ENCODE results near the gene PIGL. TPM values are rescaled to one million over a fixed set of nuclear protein-coding genes. Genes with fewer than 3 reads are reported as not detected.

The PIGL gene
- total RNA-seq, 1 donor from 2014 or later: 28.6 TPM

- Mint-ChIP-seq H3K9me3 (ENCODE audit: unreplicated experiment) (no peaks in the 10 kb centered on the region), H3K27ac (ENCODE audit: unreplicated experiment) (no peak overlapping the region), H3K27me3 (ENCODE audit: unreplicated experiment) (no peaks in the 10 kb centered on the region), H3K36me3 (ENCODE audit: unreplicated experiment) (peaks cover 5% of the 10 kb centered on the region), H3K4me3 (ENCODE audit: unreplicated experiment) (no peak overlapping the region), H3K4me1 (ENCODE audit: unreplicated experiment) (peaks cover 18% of the 10 kb centered on the region)
- no peak for DNase-seq (ENCODE audit: extremely low spot score, unreplicated experiment)
- TF ChIP-seq CTCF (IDR thresholded peaks at IDR 0.05): no peak
These were observed 132.4 kb downstream of the PIGL start for GRCh38 chr17:16349431-16349830.

- Mint-ChIP-seq H3K4me3 (ENCODE audit: unreplicated experiment) (peak overlapping the region; percentile 82), H3K27ac (ENCODE audit: unreplicated experiment) (peak overlapping the region; percentile 23), H3K36me3 (ENCODE audit: unreplicated experiment) (peaks cover 5% of the 10 kb centered on the region), H3K9me3 (ENCODE audit: unreplicated experiment) (no peaks in the 10 kb centered on the region), H3K4me1 (ENCODE audit: unreplicated experiment) (peaks cover 18% of the 10 kb centered on the region), H3K27me3 (ENCODE audit: unreplicated experiment) (peaks cover 2% of the 10 kb centered on the region)
- TF ChIP-seq CTCF (IDR thresholded peaks at IDR 0.05): no peak
- DNase-seq (ENCODE audit: extremely low spot score, unreplicated experiment): no peak
These were observed 134.8 kb downstream of the PIGL start for GRCh38 chr17:16351831-16352230.

DNA sequence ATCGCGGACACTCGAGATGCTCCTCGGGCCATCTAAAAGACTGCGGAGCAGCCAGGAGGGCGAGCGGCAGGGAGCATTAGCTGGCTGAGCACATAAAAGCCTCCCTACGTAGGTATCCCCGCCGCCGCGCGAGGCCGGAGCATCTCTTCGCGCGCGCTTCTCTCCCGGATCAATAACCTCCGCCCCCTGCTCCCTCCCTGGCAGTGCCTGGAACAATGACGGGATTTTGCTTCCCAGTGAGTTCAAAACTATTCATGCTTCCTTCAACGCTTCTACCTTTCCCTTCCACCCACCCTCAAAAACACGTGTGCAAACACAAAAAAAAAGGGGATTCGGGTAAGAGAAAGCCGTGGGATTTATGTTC, 135.3 kb downstream of the PIGL start:
- H3K4me1 Mint-ChIP-seq (ENCODE audit: unreplicated experiment): peaks cover 18% of the 10 kb centered on the region
- peak overlapping the region; percentile 82 for H3K4me3 Mint-ChIP-seq (ENCODE audit: unreplicated experiment)
- peaks cover 5% of the 10 kb centered on the region for H3K36me3 Mint-ChIP-seq (ENCODE audit: unreplicated experiment)
- no peaks in the 10 kb centered on the region for H3K9me3 Mint-ChIP-seq (ENCODE audit: unreplicated experiment)
- peaks cover 5% of the 10 kb centered on the region for H3K27me3 Mint-ChIP-seq (ENCODE audit: unreplicated experiment)
- DNase-seq (ENCODE audit: extremely low spot score, unreplicated experiment): no peak
- peak overlapping the region; percentile 23 for H3K27ac Mint-ChIP-seq (ENCODE audit: unreplicated experiment)
- no peak for TF ChIP-seq CTCF (IDR thresholded peaks at IDR 0.05)

GRCh38 chr17:16352667-16353316, 135.8 kb downstream of the PIGL start:
- peaks cover 18% of the 10 kb centered on the region for H3K4me1 Mint-ChIP-seq (ENCODE audit: unreplicated experiment)
- H3K4me3 Mint-ChIP-seq (ENCODE audit: unreplicated experiment): peak overlapping the region; percentile 82
- no peak for DNase-seq (ENCODE audit: extremely low spot score, unreplicated experiment)
- H3K9me3 Mint-ChIP-seq (ENCODE audit: unreplicated experiment): no peaks in the 10 kb centered on the region
- peaks cover 3% of the 10 kb centered on the region for H3K36me3 Mint-ChIP-seq (ENCODE audit: unreplicated experiment)
- peaks cover 5% of the 10 kb centered on the region for H3K27me3 Mint-ChIP-seq (ENCODE audit: unreplicated experiment)
- H3K27ac Mint-ChIP-seq (ENCODE audit: unreplicated experiment): peak overlapping the region; percentile 23
- TF ChIP-seq CTCF (IDR thresholded peaks at IDR 0.05): no peak

GRCh38 chr17:16353317-16354174, 136.5 kb downstream of the PIGL start, which contains the start of gene CENPV:
Gene CENPV, minus strand, starts transcription at chr17:16353469. Its CDS starts 33 bp downstream, at chr17:16353436.
- TF ChIP-seq CTCF (IDR thresholded peaks at IDR 0.05): peak; percentile 32

More at GRCh38 chr17:16353317-16354174, 136.5 kb downstream of the PIGL start, which contains the start of gene CENPV:
- Mint-ChIP-seq H3K4me3 (ENCODE audit: unreplicated experiment) (peak within 1 kb of the TSS; percentile 82), H3K27me3 (ENCODE audit: unreplicated experiment) (peaks cover 10% of the 10 kb centered on the region), H3K36me3 (ENCODE audit: unreplicated experiment) (peaks cover 3% of the 10 kb centered on the region), H3K9me3 (ENCODE audit: unreplicated experiment) (no peaks in the 10 kb centered on the region), H3K27ac (ENCODE audit: unreplicated experiment) (peak within 1 kb of the TSS; percentile 23), H3K4me1 (ENCODE audit: unreplicated experiment) (peaks cover 18% of the 10 kb centered on the region)
- DNase-seq (ENCODE audit: extremely low spot score, unreplicated experiment): no peak

All from osteocyte (in vitro differentiated cells).